Activated CD8-positive, alpha-beta memory T cell treated with anti-CD3 and anti-CD28 coated beads, Interleukin-2, amount 10 ng/mL, durations not matched to agents 7 days and 5 days (primary cell): ENCODE measurements around the gene C6orf47. TPM values are rescaled to one million over a fixed set of nuclear protein-coding genes. Genes with fewer than 3 reads are reported as not detected.
A peak's percentile ranks its signal among the peaks of the same experiment; 100 is the strongest.

Source experiments
- ATAC-seq: fragments of 150-1000 bp; cut with Tn5 transposase; one replicate; pipeline ENCODE4 v1.10.0; 2021; ENCODE audit warnings: moderate library complexity
- CTCF ChIA-PET: fragments of 350-600 bp; sonication (Branson Sonifier 250); formaldehyde crosslinking; loops from one replicate; lab custom pipeline; 2021; ENCODE audit warnings: antibody characterized with exemption; lab: Charles Lee
- DNase-seq: peaks from one replicate; pipeline ENCODE4 v3.0.0-alpha.2; 2020
- H3K27ac Mint-ChIP-seq: one replicate; pipeline ENCODE4 v1.8.0; 2021; ENCODE audit warnings: mild to moderate bottlenecking, mixed read lengths
- H3K27me3 Mint-ChIP-seq: one replicate; pipeline ENCODE4 v1.8.0; 2021; ENCODE audit warnings: mixed read lengths
- H3K36me3 Mint-ChIP-seq: one replicate; pipeline ENCODE4 v1.8.0; 2021; ENCODE audit warnings: mild to moderate bottlenecking, mixed read lengths
- H3K4me1 Mint-ChIP-seq: one replicate; pipeline ENCODE4 v1.8.0; 2021; ENCODE audit warnings: mixed read lengths
- H3K4me3 Mint-ChIP-seq: one replicate; pipeline ENCODE4 v1.8.0; 2021; ENCODE audit warnings: mild to moderate bottlenecking, moderate library complexity, mixed read lengths
- H3K9me3 Mint-ChIP-seq: one replicate; pipeline ENCODE4 v1.8.0; 2022; ENCODE audit warnings: low read depth, mixed read lengths
- total RNA-seq, 2 experiments: library from RNA; stranded (reverse); gene quantifications; one replicate each; pipeline ENCODE4 v1.2.3, GENCODE V29; 2021

The C6orf47 gene
- total RNA-seq, 2 experiments from 2014 or later: 24.7 to 27.2 TPM

DNA sequence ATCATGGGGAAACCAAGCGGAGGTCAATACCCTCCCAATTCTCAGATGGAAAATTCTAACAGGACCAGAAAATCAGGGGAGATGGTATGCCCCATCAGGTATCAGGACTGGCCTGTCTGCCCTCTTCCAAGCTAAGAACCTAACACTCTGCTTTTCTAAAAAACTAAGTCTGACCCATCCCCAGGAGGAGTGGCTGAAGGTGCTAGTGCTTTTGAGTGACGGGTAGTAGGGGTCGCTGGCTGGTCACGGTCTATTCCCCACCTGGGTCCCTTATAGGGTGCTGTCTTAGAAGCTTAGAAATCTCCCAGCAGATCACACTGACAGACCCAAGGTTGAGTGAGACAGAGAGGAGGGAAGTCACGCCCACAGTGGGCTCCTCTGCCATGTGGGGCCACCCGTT lies 33.0 kb upstream of the C6orf47 start:
- Mint-ChIP-seq H3K36me3 (peaks cover 28% of the 10 kb centered on the region), H3K27me3 (no peaks in the 10 kb centered on the region), H3K27ac (no peak overlapping the region), H3K4me1 (peaks cover 8% of the 10 kb centered on the region), H3K9me3 (no peaks in the 10 kb centered on the region), H3K4me3 (no peak overlapping the region)
- no peak for DNase-seq
- ATAC-seq: no peak
- CTCF ChIA-PET: interaction anchor here (1.2 to 1.6 kb wide), 2 partner anchors 10 to 45 kb away, joined by 3 to 4 read pairs; partner anchors contain the start of gene ABHD16A

- Mint-ChIP-seq H3K36me3 (peaks cover 26% of the 10 kb centered on the region), H3K9me3 (no peaks in the 10 kb centered on the region), H3K4me3 (no peak overlapping the region), H3K4me1 (peaks cover 6% of the 10 kb centered on the region), H3K27ac (no peak overlapping the region), H3K27me3 (no peaks in the 10 kb centered on the region)
- CTCF ChIA-PET: interaction anchor here (0.6 to 1.6 kb wide), 3 partner anchors 11 to 137 kb away, joined by 3 to 4 read pairs (median 3); partner anchors contain the start of gene ABHD16A
- no peak for ATAC-seq
- no peak for DNase-seq
These were observed 32.3 kb upstream of the C6orf47 start for GRCh38 chr6:31692886-31693285.

GRCh38 chr6:31692353-31692752 lies 31.8 kb upstream of the C6orf47 start:
- Mint-ChIP-seq H3K4me1 (peaks cover 1% of the 10 kb centered on the region), H3K27me3 (no peaks in the 10 kb centered on the region), H3K36me3 (peaks cover 25% of the 10 kb centered on the region), H3K27ac (no peak overlapping the region), H3K9me3 (no peaks in the 10 kb centered on the region), H3K4me3 (no peak overlapping the region)
- ATAC-seq (no peak), DNase-seq (no peak)
- CTCF ChIA-PET: interaction anchor here (0.6 to 1.5 kb wide), 2 partner anchors 19 to 138 kb away, joined by 3 read pairs; no protein-coding TSS in a partner anchor

- DNase-seq (no peak), ATAC-seq (no peak)
- CTCF ChIA-PET: interaction anchor here (1.0 to 2.1 kb wide), 3 partner anchors 10 to 100 kb away, joined by 3 to 6 read pairs (median 4); partner anchors contain the start of gene LY6G5C
- Mint-ChIP-seq H3K4me3 (no peak overlapping the region), H3K27ac (no peak overlapping the region), H3K27me3 (no peaks in the 10 kb centered on the region), H3K4me1 (no peaks in the 10 kb centered on the region), H3K9me3 (no peaks in the 10 kb centered on the region), H3K36me3 (peaks cover 20% of the 10 kb centered on the region)
These were observed 31.1 kb upstream of the C6orf47 start for GRCh38 chr6:31691564-31692108.

GRCh38 chr6:31691078-31691463 lies 30.5 kb upstream of the C6orf47 start:
- ATAC-seq (no peak), DNase-seq (no peak)
- H3K4me1 Mint-ChIP-seq: no peaks in the 10 kb centered on the region
- CTCF ChIA-PET: interaction anchor here (1.0 to 2.1 kb wide), 2 partner anchors 10 to 100 kb away, joined by 4 to 6 read pairs; partner anchors contain the start of gene LY6G5C
- no peaks in the 10 kb centered on the region for H3K9me3 Mint-ChIP-seq
- no peaks in the 10 kb centered on the region for H3K27me3 Mint-ChIP-seq
- no peak overlapping the region for H3K4me3 Mint-ChIP-seq
- no peak overlapping the region for H3K27ac Mint-ChIP-seq
- H3K36me3 Mint-ChIP-seq: peaks cover 18% of the 10 kb centered on the region

- CTCF ChIA-PET: interaction anchor here (1.0 to 2.1 kb wide), 3 partner anchors 9 to 101 kb away, joined by 3 to 6 read pairs (median 4); partner anchors contain the start of gene LY6G5C
- Mint-ChIP-seq H3K4me3 (no peak overlapping the region), H3K27me3 (no peaks in the 10 kb centered on the region), H3K36me3 (peaks cover 18% of the 10 kb centered on the region), H3K27ac (no peak overlapping the region), H3K9me3 (no peaks in the 10 kb centered on the region), H3K4me1 (no peaks in the 10 kb centered on the region)
- DNase-seq: no peak
- ATAC-seq: no peak
These were observed 29.9 kb upstream of the C6orf47 start for GRCh38 chr6:31690231-31691077.

DNA sequence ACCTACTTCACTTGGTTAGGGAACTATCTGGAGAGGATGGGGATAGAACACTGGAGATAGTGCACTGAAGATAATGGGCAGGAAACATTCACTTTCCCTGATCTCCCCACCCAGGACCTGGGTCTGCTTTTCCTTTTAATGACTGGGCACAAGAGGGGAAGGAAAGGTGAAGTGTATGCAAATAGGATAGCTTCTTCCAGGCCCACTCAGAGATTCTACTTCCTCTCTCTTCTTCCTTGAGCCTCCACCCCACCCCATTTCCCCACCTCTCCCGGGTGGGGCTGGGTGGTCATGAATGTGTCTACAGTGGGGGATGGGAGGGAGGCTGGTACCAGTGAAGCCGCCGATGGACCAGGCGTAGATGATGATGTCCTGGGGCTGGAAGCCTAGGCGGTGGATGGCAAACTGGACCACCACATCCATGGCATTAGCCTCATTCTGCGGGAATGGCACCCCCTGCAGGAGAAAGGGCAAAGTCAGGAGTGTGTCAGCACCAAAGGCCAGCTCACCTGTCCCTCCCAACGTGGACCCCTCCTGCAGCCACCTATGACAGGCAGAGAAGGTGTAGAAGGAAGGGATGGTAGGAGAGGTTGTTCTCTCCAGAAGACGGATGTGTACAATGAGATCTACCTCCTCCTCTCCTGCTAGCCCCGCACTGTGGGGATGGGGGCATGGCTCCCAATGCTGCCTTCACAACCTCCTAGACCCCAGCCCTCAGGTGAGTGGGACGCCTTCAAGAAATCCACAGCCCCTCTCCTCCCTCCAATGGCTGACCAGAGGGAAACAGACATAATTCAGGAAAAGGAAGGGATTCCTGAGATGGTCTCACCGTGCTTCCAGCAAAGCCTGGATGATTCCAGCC lies 28.9 kb upstream of the C6orf47 start:
- no peak overlapping the region for H3K4me3 Mint-ChIP-seq
- DNase-seq (no peak), ATAC-seq (peak; percentile 53)
- no peak overlapping the region for H3K27ac Mint-ChIP-seq
- no peaks in the 10 kb centered on the region for H3K9me3 Mint-ChIP-seq
- peaks cover 14% of the 10 kb centered on the region for H3K36me3 Mint-ChIP-seq
- H3K27me3 Mint-ChIP-seq: no peaks in the 10 kb centered on the region
- CTCF ChIA-PET: interaction anchor here (1.4 to 2.1 kb wide), 2 partner anchors 8 to 67 kb away, joined by 3 to 6 read pairs; partner anchors contain the start of gene LY6G5C
- no peaks in the 10 kb centered on the region for H3K4me1 Mint-ChIP-seq

DNA sequence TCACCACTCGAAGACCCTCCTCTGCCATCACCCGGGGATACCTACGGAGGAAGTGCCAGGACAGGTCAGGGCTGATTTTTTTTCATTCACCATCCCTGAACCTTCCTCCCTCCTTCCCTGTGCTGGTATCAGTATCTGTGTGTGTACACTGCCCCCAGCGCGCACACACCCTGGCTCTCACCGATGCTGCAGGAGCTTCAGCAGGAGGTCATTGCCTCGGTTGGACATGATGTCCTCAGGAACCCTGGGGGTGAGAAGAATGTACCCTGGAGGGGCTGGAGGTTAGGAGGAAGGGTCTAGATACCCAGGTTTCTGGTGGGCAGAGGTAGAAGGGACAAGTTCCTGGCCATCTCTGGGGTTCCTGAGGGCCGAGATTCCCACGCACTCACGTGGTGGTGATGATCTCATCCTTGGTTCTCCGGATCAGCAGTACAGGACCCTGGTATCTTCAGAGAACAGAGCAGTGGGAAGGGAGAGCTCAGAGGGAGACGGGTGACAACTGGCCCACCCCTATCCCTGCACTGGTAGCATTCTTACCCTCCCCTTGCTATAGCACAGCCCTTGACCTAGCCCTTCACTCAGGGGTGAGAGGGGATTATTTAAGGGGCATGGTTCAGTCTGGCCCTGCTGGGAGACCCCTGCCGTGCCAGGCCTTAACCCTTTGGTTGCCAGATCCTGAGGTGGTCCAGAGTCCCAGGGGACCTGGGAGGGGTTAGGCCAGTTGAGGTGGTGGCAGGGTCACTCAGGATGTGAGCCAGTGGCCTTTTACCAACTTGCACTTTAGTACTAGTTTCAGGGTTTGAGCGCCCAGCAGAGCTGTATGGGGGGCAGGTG lies 27.5 kb upstream of the C6orf47 start:
- Mint-ChIP-seq H3K36me3 (peaks cover 14% of the 10 kb centered on the region), H3K4me3 (no peak overlapping the region), H3K4me1 (no peaks in the 10 kb centered on the region), H3K9me3 (no peaks in the 10 kb centered on the region), H3K27me3 (no peaks in the 10 kb centered on the region), H3K27ac (no peak overlapping the region)
- DNase-seq (no peak), ATAC-seq (no peak)
- CTCF ChIA-PET: interaction anchor here (1.5 kb wide), 1 partner anchor 51 kb away, joined by 3 read pairs; no protein-coding TSS in a partner anchor

DNA sequence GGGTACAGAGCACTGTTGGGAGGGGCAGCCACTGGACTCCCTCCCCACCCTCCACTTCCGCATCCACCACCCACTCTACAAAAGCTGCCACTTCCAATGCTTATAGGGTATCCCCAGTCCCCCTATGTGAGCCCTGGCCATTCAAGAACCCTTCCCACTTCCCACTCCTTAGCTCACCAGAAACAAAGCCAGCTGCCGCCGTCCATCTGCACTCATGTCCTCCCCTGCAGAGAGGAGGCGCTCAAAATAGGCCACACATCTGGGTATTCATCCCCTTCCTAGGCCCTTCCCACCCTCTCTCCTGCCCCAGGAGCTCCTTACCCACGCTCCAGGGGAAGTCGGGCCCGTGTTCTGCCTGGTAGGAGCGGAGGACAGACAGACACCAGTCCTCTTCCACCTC lies 26.7 kb upstream of the C6orf47 start:
- DNase-seq (no peak), ATAC-seq (no peak)
- Mint-ChIP-seq H3K4me3 (no peak overlapping the region), H3K4me1 (no peaks in the 10 kb centered on the region), H3K9me3 (no peaks in the 10 kb centered on the region), H3K27me3 (no peaks in the 10 kb centered on the region), H3K27ac (no peak overlapping the region), H3K36me3 (peaks cover 12% of the 10 kb centered on the region)
- CTCF ChIA-PET: interaction anchor here (1.5 kb wide), 1 partner anchor 52 kb away, joined by 3 read pairs; no protein-coding TSS in a partner anchor

DNA sequence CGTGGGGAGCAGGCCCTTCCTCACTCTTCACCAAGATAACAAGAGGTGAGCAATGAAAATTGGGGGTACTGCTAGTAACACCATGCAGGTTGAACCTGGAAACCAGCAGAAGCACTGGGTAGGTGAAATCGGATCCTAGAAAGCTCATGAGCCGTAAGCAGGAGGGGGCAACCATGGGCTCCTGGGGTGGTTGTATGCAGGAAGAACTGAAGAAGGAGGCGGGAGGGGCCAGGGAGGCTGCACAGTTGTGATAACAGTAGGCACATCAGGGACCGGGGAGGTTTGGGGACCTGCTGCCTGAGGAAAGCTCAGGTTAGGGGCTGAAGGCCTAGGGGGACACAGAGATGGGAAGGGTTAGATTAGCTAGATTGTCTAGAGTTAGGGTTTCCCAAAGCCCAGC lies 25.9 kb upstream of the C6orf47 start:
- H3K27me3 Mint-ChIP-seq: no peaks in the 10 kb centered on the region
- peaks cover 10% of the 10 kb centered on the region for H3K36me3 Mint-ChIP-seq
- DNase-seq: no peak
- CTCF ChIA-PET: interaction anchor here (1.5 kb wide), 1 partner anchor 52 kb away, joined by 3 read pairs; no protein-coding TSS in a partner anchor
- no peak overlapping the region for H3K27ac Mint-ChIP-seq
- peaks cover 2% of the 10 kb centered on the region for H3K4me1 Mint-ChIP-seq
- H3K4me3 Mint-ChIP-seq: no peak overlapping the region
- ATAC-seq: no peak
- H3K9me3 Mint-ChIP-seq: no peaks in the 10 kb centered on the region

DNA sequence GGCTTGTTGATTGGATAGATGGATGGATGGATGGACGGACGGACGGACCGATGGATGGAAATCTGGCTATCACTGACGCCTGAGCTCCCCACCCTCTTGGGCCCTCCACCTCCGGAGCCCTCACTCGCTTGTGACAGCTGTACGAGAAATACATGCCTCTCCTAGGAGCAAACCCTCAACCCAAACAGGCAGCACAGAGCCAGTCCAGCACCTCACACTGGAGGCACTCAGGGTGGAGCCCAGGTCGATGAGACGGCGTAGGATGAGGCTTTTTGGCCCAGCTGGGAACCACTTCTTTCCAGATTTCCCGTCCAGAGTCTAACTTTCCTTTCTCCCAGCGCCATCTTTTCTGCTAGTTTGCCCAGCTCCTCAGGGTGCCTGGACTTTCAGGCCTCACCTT lies 23.0 kb upstream of the C6orf47 start:
- Mint-ChIP-seq H3K9me3 (no peaks in the 10 kb centered on the region), H3K4me1 (peaks cover 22% of the 10 kb centered on the region), H3K36me3 (peaks cover 5% of the 10 kb centered on the region), H3K27me3 (no peaks in the 10 kb centered on the region), H3K27ac (no peak overlapping the region), H3K4me3 (no peak overlapping the region)
- CTCF ChIA-PET: interaction anchor here (0.7 to 2.9 kb wide), 4 partner anchors 29 to 86 kb away, joined by 3 to 9 read pairs (median 6); no protein-coding TSS in a partner anchor
- DNase-seq (no peak), ATAC-seq (no peak)

DNA sequence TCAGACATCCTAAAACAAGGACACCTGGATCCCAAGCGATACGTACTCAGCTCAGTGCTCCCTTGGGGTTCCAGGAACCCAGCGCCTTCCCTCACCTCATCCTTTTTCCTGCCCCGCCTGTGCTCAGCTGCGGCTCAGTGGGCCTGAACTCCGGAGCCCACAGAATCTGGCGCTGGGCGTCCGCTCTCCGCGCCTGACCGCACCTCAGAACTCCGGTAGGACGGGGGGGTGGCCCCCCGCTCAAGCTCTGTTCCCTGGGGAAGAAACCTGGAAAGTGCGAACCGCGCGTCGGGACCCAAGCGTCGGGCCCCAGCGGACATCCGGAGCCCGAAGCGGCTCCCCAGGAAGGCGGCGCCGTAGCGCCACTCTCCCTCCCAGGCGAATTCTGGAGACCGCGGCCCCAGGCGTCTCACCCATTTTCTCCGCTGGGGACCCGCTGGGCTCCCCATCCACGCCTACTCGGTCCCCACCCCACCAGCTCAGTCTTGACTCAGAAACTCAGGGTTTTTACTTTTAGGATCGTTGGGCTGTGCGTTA lies 20.6 kb upstream of the C6orf47 start:
- CTCF ChIA-PET: interaction anchor here (0.7 to 2.3 kb wide), 25 partner anchors 10 to 277 kb away, joined by 3 to 28 read pairs (median 4); partner anchors contain the start of genes ABHD16A, HSPA1B, MSH5 and NELFE
- H3K27me3 Mint-ChIP-seq: no peaks in the 10 kb centered on the region
- H3K9me3 Mint-ChIP-seq: no peaks in the 10 kb centered on the region
- peak overlapping the region; percentile 71 for H3K4me3 Mint-ChIP-seq
- H3K27ac Mint-ChIP-seq: peak overlapping the region; percentile 78
- DNase-seq (peak; percentile 57), ATAC-seq (peak; percentile 70)
- peaks cover 34% of the 10 kb centered on the region for H3K4me1 Mint-ChIP-seq
- H3K36me3 Mint-ChIP-seq: no peaks in the 10 kb centered on the region
